Hepatocyte (in vitro differentiated cells): ENCODE results near the gene SLC17A1.

Experiments
- CTCF ChIP-seq: fragments of 200-600 bp; sonication (generic); IDR thresholded peaks from 2 replicates; pipeline ENCODE4 v1.5.1; 2016; ENCODE audit warnings: antibody characterized with exemption, mild to moderate bottlenecking; ENCODE audit not compliant: poor library complexity
- EZH2 ChIP-seq: fragments of 200-600 bp; sonication (generic); IDR thresholded peaks from 2 replicates; pipeline ENCODE4 v1.6.1; 2016; ENCODE audit warnings: antibody characterized with exemption, mild to moderate bottlenecking, borderline replicate concordance
- EZH2phosphoT487 ChIP-seq: fragments of 200-600 bp; sonication (generic); IDR thresholded peaks from one replicate; pipeline ENCODE4 v1.6.1; 2018; ENCODE audit warnings: antibody characterized with exemption, mild to moderate bottlenecking, low read depth, moderate library complexity; ENCODE audit not compliant: unreplicated experiment, severe bottlenecking

GRCh38 chr6:25875563-25875905, 43.7 kb upstream of the SLC17A1 start:
- no peak for TF ChIP-seq CTCF
- TF ChIP-seq EZH2: no peak
- no peak for TF ChIP-seq EZH2phosphoT487
